Stimulated activated naive B cell treated with anti-CD40 and anti-IgM and Interleukin-4, amounts not matched to agents 10 μg/mL and 1 μg/mL and 100 μg/mL, for 72 hours (primary cell): ENCODE results near the gene COL24A1.

Experiments used
- ATAC-seq, 2 donors: fragments of 150-1000 bp; cut with Tn5 transposase; replicated peaks; 2 replicates each; pipeline ENCODE4 v1.10.0; 2021; ENCODE audit warnings: moderate library complexity in 1 of 2
- DNase-seq: peaks from one replicate; pipeline ENCODE4 v3.0.0; 2021
- H3K27ac Mint-ChIP-seq: one replicate; pipeline ENCODE4 v1.8.0; 2022; ENCODE audit warnings: mild to moderate bottlenecking, mixed read lengths
- H3K27me3 Mint-ChIP-seq, 2 donors: one replicate each; pipeline ENCODE4 v1.8.0; 2022; ENCODE audit warnings: mixed read lengths in 2 of 2
- H3K36me3 Mint-ChIP-seq, 2 donors: one replicate each; pipeline ENCODE4 v1.8.0; 2022; ENCODE audit warnings: mixed read lengths in 2 of 2, mild to moderate bottlenecking in 1 of 2
- H3K4me1 Mint-ChIP-seq, 2 donors: one replicate each; pipeline ENCODE4 v1.8.0; 2022; ENCODE audit warnings: mixed read lengths in 2 of 2, mild to moderate bottlenecking in 1 of 2
- H3K4me3 Mint-ChIP-seq, 2 donors: one replicate each; pipeline ENCODE4 v1.8.0; 2022; ENCODE audit warnings: mild to moderate bottlenecking in 2 of 2, mixed read lengths in 2 of 2, moderate library complexity in 1 of 2
- H3K9me3 Mint-ChIP-seq, 2 donors: one replicate each; pipeline ENCODE4 v1.8.0; 2022; ENCODE audit warnings: mixed read lengths in 2 of 2, mild to moderate bottlenecking in 1 of 2

The COL24A1 gene

DNA sequence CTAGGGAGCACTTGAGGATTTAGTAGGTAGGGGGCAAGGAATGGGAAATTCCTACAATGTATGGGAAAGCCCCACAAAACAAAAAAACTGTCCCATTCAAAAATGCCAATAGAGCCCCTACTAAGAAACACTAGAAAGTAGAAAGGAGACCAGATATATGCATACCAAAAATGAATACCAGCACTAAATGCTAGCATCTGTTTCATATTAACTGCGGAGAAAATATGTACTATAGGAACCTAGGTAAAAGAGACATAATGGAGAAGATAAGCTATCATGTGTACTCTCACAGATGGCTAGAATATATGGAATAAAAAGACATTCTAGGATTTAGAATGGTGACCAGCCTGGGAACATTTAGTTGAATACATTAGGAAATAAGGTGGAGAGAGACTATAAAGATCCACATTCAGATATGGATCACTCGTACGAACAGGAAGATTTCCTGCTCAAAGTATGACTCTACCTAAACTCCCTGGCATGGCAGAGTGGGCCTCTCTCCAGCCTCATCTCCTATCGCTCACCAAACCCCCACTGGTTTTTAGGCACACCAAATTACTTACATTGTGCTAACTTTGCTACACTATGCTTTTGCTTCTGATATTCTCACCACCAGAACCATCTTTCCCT, 466.7 kb downstream of the COL24A1 start:
- Mint-ChIP-seq H3K36me3 (peaks cover 24 to 49% of the 10 kb centered on the region in 2 donors), H3K4me1 (peaks cover 10 to 23% of the 10 kb centered on the region in 2 donors), H3K4me3 (no peak overlapping the region), H3K27ac (peak overlapping the region; percentile 73), H3K27me3 (no peaks in the 10 kb centered on the region), H3K9me3 (peaks cover 0 to 2% of the 10 kb centered on the region in 2 donors)
- DNase-seq (no peak), ATAC-seq (no peak)

DNA sequence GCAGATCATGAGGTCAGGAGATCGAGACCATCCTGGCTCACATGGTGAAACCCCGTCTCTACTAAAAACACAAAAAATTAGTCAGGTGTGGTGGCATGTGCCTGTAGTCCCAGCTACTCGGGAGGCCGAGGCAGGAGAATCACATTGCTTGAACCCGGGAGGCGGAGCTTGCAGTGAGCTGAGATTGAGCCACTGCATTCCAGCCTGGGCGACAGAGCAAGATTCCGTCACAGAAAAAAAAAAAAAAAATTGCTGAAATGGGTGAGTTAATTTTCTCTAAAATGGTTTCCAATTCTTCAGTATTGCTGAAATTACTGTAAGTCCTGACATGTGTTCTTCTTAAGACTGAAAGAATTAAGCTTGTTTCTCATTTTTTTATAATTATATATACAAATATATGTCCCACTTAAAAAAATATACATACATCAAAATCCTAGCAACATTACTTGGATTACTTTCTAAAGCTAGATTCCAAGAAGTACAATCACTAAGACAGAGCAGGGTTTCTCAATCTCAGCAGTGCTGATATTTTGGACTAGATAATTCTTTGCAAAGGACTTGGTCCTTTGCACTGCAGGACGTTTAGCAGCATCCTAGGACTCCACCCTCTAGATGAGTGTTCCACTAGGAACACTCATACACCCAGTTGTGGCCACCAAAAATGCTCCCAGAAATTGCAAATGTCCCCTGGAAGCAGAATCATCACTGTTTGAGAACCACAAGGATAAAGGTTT, 473.1 kb downstream of the COL24A1 start:
- Mint-ChIP-seq H3K4me3 (no peak overlapping the region), H3K4me1 (peaks cover 0 to 6% of the 10 kb centered on the region in 2 donors), H3K27ac (no peak overlapping the region), H3K27me3 (no peaks in the 10 kb centered on the region), H3K36me3 (peaks cover 20 to 23% of the 10 kb centered on the region in 2 donors), H3K9me3 (peaks cover 0 to 2% of the 10 kb centered on the region in 2 donors)
- ATAC-seq (no peak), DNase-seq (no peak)

DNA sequence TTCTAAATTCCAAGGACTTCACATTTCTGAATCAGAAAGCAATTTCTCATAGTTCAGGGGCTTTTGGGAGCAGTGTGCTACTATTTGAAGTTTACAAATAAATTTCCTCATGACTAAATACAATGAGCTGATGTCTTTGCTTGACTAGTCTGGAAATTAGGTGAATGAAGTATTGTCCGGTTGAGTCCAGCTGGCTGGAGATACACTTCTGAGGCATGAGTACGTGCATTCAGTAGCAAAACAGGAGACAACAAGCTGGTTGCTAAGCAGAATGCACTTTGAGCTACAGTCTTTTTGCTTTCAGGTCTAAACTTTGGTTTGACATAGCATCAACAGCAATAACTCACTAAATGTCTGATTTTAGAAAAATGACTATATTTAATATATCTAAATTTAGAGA, 475.5 kb downstream of the COL24A1 start:
- Mint-ChIP-seq H3K9me3 (no peaks in the 10 kb centered on the region), H3K27me3 (no peaks in the 10 kb centered on the region), H3K4me1 (peaks cover 0 to 6% of the 10 kb centered on the region in 2 donors), H3K4me3 (no peak overlapping the region), H3K27ac (no peak overlapping the region), H3K36me3 (peaks cover 15 to 21% of the 10 kb centered on the region in 2 donors)
- ATAC-seq, result no peak
- no peak for DNase-seq
